MM.1S (cell line): ENCODE data around the gene BRINP3.

Experiments used
- DNase-seq: peaks from one replicate; pipeline ENCODE4 v3.0.0-alpha.2; 2015
- H2AFZ ChIP-seq: fragments of 300-600 bp; sonication (generic); 2 replicates; pipeline ENCODE4 v1.6.0; 2016; ENCODE audit warnings: antibody characterized with exemption, low read length
- H3F3A ChIP-seq: fragments of 300-600 bp; sonication (generic); 2 replicates; pipeline ENCODE4 v1.6.1; 2016; ENCODE audit warnings: mild to moderate bottlenecking, antibody characterized with exemption, low read length, moderate library complexity, mixed read lengths; ENCODE audit not compliant: insufficient read depth
- H3K27ac ChIP-seq: fragments of 300-600 bp; sonication (generic); 2 replicates; pipeline ENCODE4 v1.5.1; 2016; ENCODE audit warnings: mild to moderate bottlenecking, low read length
- H3K27me3 ChIP-seq: fragments of 300-600 bp; sonication (generic); replicated peaks from 2 replicates; pipeline ENCODE4 v1.6.0; 2016; ENCODE audit warnings: low read length; ENCODE audit not compliant: insufficient read depth
- H3K36me3 ChIP-seq: fragments of 300-600 bp; sonication (generic); replicated peaks from 2 replicates; pipeline ENCODE4 v1.6.1; 2016; ENCODE audit warnings: mild to moderate bottlenecking, low read length, mixed read lengths; ENCODE audit not compliant: insufficient read depth
- H3K4me1 ChIP-seq: fragments of 300-600 bp; sonication (generic); 2 replicates; pipeline ENCODE4 v1.6.1; 2016; ENCODE audit warnings: low read length, mixed read lengths
- H3K4me2 ChIP-seq: fragments of 300-600 bp; sonication (generic); 2 replicates; pipeline ENCODE4 v1.6.0; 2016; ENCODE audit warnings: low read depth, low read length
- H3K4me3 ChIP-seq: fragments of 300-600 bp; sonication (generic); 2 replicates; pipeline ENCODE4 v1.5.1; 2016; ENCODE audit warnings: low read length, mixed read lengths
- H3K79me2 ChIP-seq: fragments of 300-600 bp; sonication (generic); 2 replicates; pipeline ENCODE4 v1.6.1; 2016; ENCODE audit warnings: mixed run types, low read length, mixed read lengths
- H3K9ac ChIP-seq: fragments of 300-600 bp; sonication (generic); 2 replicates; pipeline ENCODE4 v1.6.1; 2016; ENCODE audit warnings: low read length, mixed read lengths
- H3K9me2 ChIP-seq: fragments of 300-600 bp; sonication (generic); replicated peaks from 2 replicates; pipeline ENCODE4 v1.6.1; 2016; ENCODE audit warnings: mild to moderate bottlenecking, low read length, mixed read lengths; ENCODE audit not compliant: insufficient read depth
- H3K9me3 ChIP-seq: fragments of 300-600 bp; sonication (generic); replicated peaks from 2 replicates; pipeline ENCODE4 v1.6.1; 2016; ENCODE audit warnings: mild to moderate bottlenecking, low read length, mixed read lengths; ENCODE audit not compliant: insufficient read depth
- H4K20me1 ChIP-seq: fragments of 300-600 bp; sonication (generic); 2 replicates; pipeline ENCODE4 v1.6.1; 2016; ENCODE audit warnings: mild to moderate bottlenecking, low read length, moderate library complexity, mixed read lengths; ENCODE audit not compliant: insufficient read depth
- EZH2 ChIP-seq: fragments of 300-600 bp; sonication (generic); optimal IDR thresholded peaks from 2 replicates; pipeline ENCODE3; 2017; ENCODE audit warnings: low read depth, mild to moderate bottlenecking, antibody characterized with exemption, low read length, mixed read lengths
- EZH2phosphoT487 ChIP-seq: fragments of 300-600 bp; sonication (generic); IDR thresholded peaks from 2 replicates; pipeline ENCODE4 v1.6.1; 2018; ENCODE audit warnings: antibody characterized with exemption, low read length
- TF ChIP-seq, protein P1 (sequence below): fragments of 300-600 bp; sonication (generic); IDR thresholded peaks from 2 replicates; pipeline ENCODE4 v1.5.1; 2016; ENCODE audit warnings: antibody characterized with exemption, low read length, mixed read lengths

The BRINP3 gene

DNA sequence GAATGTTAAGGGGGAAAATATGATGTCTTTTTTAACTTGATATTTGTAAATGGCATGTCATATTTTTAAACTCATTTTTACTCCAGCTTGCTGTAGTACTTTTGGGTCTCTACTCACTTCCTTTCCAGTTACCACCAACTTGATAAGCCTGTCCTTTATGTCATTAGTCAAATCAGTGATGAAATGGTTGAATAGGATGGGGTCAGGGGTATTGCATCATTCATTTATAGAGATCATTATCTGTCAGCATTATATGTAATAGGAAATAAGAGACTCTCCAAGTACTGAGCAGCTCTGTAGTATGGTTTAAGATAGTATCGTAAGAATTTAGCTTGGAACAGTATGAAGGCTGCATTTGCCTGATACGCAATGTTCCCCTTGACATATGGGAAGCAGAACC is 227.3 kb downstream of the BRINP3 start:
- H3F3A ChIP-seq = no peaks in the 10 kb centered on the region

DNA sequence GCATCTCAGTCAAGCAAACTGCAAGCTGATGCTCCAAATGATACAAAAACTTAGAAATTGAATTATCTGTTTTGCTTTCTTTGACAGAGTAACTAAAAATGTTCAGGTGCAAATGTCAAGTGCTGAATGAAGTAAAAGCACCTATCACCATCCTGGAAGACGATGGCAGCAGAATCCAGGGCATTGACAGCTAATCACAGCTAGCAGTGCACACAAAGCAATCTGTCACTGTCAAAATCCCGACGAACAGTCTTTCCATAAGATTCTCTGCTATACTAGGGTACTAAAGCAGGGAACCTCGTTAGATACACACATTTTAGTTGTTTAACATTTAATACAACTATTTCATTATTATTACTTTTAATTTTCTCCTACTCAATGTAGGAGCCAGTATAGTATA is 233.3 kb downstream of the BRINP3 start:
- H3K4me2 ChIP-seq = no peak overlapping the region

More for the DNA sequence above, 227.3 kb downstream of the BRINP3 start:
- H3K9me3 ChIP-seq = no peaks in the 10 kb centered on the region
- no peak overlapping the region for H3K9ac ChIP-seq
- no peaks in the 10 kb centered on the region for H4K20me1 ChIP-seq
- no peaks in the 10 kb centered on the region for H3K79me2 ChIP-seq
- no peak overlapping the region for H3K4me2 ChIP-seq
- no peaks in the 10 kb centered on the region for H3K4me1 ChIP-seq
- no peak overlapping the region for H2AFZ ChIP-seq
- H3K36me3 ChIP-seq = no peaks in the 10 kb centered on the region
- H3K4me3 ChIP-seq = no peak overlapping the region
- no peak for DNase-seq
- TF ChIP-seq, protein P1, sequence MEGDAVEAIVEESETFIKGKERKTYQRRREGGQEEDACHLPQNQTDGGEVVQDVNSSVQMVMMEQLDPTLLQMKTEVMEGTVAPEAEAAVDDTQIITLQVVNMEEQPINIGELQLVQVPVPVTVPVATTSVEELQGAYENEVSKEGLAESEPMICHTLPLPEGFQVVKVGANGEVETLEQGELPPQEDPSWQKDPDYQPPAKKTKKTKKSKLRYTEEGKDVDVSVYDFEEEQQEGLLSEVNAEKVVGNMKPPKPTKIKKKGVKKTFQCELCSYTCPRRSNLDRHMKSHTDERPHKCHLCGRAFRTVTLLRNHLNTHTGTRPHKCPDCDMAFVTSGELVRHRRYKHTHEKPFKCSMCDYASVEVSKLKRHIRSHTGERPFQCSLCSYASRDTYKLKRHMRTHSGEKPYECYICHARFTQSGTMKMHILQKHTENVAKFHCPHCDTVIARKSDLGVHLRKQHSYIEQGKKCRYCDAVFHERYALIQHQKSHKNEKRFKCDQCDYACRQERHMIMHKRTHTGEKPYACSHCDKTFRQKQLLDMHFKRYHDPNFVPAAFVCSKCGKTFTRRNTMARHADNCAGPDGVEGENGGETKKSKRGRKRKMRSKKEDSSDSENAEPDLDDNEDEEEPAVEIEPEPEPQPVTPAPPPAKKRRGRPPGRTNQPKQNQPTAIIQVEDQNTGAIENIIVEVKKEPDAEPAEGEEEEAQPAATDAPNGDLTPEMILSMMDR = no peak
- TF ChIP-seq EZH2phosphoT487 (no peak), EZH2 (no peak)
- H3K27ac ChIP-seq = no peak overlapping the region
- no peaks in the 10 kb centered on the region for H3K9me2 ChIP-seq
- H3K27me3 ChIP-seq = no peaks in the 10 kb centered on the region

DNA sequence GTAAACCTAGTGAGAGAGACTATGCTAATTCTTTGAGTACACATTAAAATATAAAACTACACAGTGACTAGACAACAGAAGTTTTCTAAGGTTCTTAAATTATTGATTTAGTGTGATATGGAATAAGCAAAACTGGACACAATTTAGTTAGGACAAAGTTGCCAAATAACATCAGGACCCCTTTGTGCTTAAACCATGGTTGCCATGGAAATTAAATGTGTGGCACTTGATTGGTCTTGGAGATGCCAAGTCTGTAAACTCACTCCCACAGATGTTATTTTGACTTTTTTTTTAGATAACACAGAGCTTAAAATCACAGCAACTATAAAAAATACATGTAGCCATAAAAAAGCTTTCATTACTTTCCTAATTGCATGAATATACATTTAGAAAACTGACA is 234.6 kb downstream of the BRINP3 start:
- Histone ChIP-seq H3K4me3 (no peak overlapping the region), H2AFZ (no peak overlapping the region), H3K9me2 (no peaks in the 10 kb centered on the region)

More for the DNA sequence above, 233.3 kb downstream of the BRINP3 start:
- H3K4me3 ChIP-seq = no peak overlapping the region
- H3K4me1 ChIP-seq = no peaks in the 10 kb centered on the region
- no peaks in the 10 kb centered on the region for H3F3A ChIP-seq
- H3K9ac ChIP-seq = no peak overlapping the region
- no peaks in the 10 kb centered on the region for H3K36me3 ChIP-seq
- H4K20me1 ChIP-seq = no peaks in the 10 kb centered on the region; the same call in 1 of the 2 replicates
- no peak for DNase-seq
- H3K27ac ChIP-seq = no peak overlapping the region
- no peak overlapping the region for H2AFZ ChIP-seq
- H3K79me2 ChIP-seq = no peaks in the 10 kb centered on the region
- H3K9me2 ChIP-seq = no peaks in the 10 kb centered on the region
- H3K9me3 ChIP-seq = no peaks in the 10 kb centered on the region
- TF ChIP-seq, protein P1 = no peak
- TF ChIP-seq EZH2phosphoT487 = no peak
- no peak for TF ChIP-seq EZH2
- H3K27me3 ChIP-seq = no peaks in the 10 kb centered on the region

More for the DNA sequence above, 234.6 kb downstream of the BRINP3 start:
- Histone ChIP-seq H3K4me2 (no peak overlapping the region), H3F3A (no peaks in the 10 kb centered on the region), H3K27ac (no peak overlapping the region), H4K20me1 (no peaks in the 10 kb centered on the region; the same call in 1 of the 2 replicates), H3K27me3 (no peaks in the 10 kb centered on the region), H3K9me3 (no peaks in the 10 kb centered on the region), H3K9ac (no peak overlapping the region), H3K4me1 (no peaks in the 10 kb centered on the region), H3K36me3 (no peaks in the 10 kb centered on the region), H3K79me2 (no peaks in the 10 kb centered on the region)
- TF ChIP-seq, protein P1 = no peak
- TF ChIP-seq EZH2 = no peak
- no peak for TF ChIP-seq EZH2phosphoT487
- no peak for DNase-seq
